HEK293 (cell line): ENCODE data around the gene ATP5MC3.

ENCODE experiments used
- KLF7 ChIP-seq: fragments of 450-650 bp; formaldehyde crosslinking; IDR thresholded peaks from 2 replicates; pipeline ENCODE4 v1.5.1; 2016; ENCODE audit warnings: missing biosample characterization, missing genetic modification characterization, borderline replicate concordance
- SP7 ChIP-seq: fragments of 450-650 bp; formaldehyde crosslinking; IDR thresholded peaks from 2 replicates; pipeline ENCODE4 v1.5.1; 2016; ENCODE audit warnings: missing biosample characterization, missing genetic modification characterization
- ZFP69B ChIP-seq: fragments of 450-650 bp; formaldehyde crosslinking; IDR thresholded peaks from 2 replicates; pipeline ENCODE4 v1.5.1; 2016; ENCODE audit warnings: missing biosample characterization, missing genetic modification characterization
- ZNF133 ChIP-seq: fragments of 450-650 bp; formaldehyde crosslinking; IDR thresholded peaks from 2 replicates; pipeline ENCODE4 v1.5.1; 2016; ENCODE audit warnings: missing biosample characterization, missing genetic modification characterization
- ZNF138 ChIP-seq: fragments of 450-650 bp; formaldehyde crosslinking; IDR thresholded peaks from 2 replicates; pipeline ENCODE4 v1.5.1; 2016; ENCODE audit warnings: missing biosample characterization, missing genetic modification characterization, borderline replicate concordance
- ZNF146 ChIP-seq: fragments of 450-650 bp; formaldehyde crosslinking; IDR thresholded peaks from 2 replicates; pipeline ENCODE4 v1.5.1; 2016; ENCODE audit warnings: missing biosample characterization, missing genetic modification characterization
- ZNF155 ChIP-seq: fragments of 450-650 bp; formaldehyde crosslinking; IDR thresholded peaks from 2 replicates; pipeline ENCODE4 v1.5.1; 2016; ENCODE audit warnings: missing biosample characterization, missing genetic modification characterization
- ZNF184 ChIP-seq: fragments of 450-650 bp; IDR thresholded peaks from 2 replicates; pipeline ENCODE4 v1.5.1; 2018; ENCODE audit warnings: missing biosample characterization, mild to moderate bottlenecking, missing genetic modification characterization
- ZNF248 ChIP-seq: fragments of 450-650 bp; formaldehyde crosslinking; IDR thresholded peaks from 2 replicates; pipeline ENCODE4 v1.5.1; 2017; ENCODE audit warnings: missing biosample characterization, missing genetic modification characterization
- ZNF311 ChIP-seq: fragments of 450-650 bp; formaldehyde crosslinking; IDR thresholded peaks from 2 replicates; pipeline ENCODE4 v1.5.1; 2017; ENCODE audit warnings: missing biosample characterization, missing genetic modification characterization, borderline replicate concordance
- ZNF366 ChIP-seq: fragments of 450-650 bp; formaldehyde crosslinking; conservative IDR thresholded peaks from 2 replicates; pipeline ENCODE4 v1.5.1; 2016; ENCODE audit warnings: missing biosample characterization, missing genetic modification characterization
- ZNF544 ChIP-seq: fragments of 450-650 bp; formaldehyde crosslinking; IDR thresholded peaks from 2 replicates; pipeline ENCODE4 v1.5.0; 2017; ENCODE audit warnings: missing biosample characterization, missing genetic modification characterization
- ZNF548 ChIP-seq: fragments of 450-650 bp; formaldehyde crosslinking; IDR thresholded peaks from 2 replicates; pipeline ENCODE4 v1.5.1; 2016; ENCODE audit warnings: missing biosample characterization, missing genetic modification characterization
- ZNF585B ChIP-seq: fragments of 450-650 bp; formaldehyde crosslinking; IDR thresholded peaks from 2 replicates; pipeline ENCODE4 v1.5.1; 2016; ENCODE audit warnings: missing biosample characterization, missing genetic modification characterization
- ZNF600 ChIP-seq: fragments of 450-650 bp; formaldehyde crosslinking; IDR thresholded peaks from 2 replicates; pipeline ENCODE4 v1.5.1; 2016; ENCODE audit warnings: missing biosample characterization, missing genetic modification characterization
- ZNF664 ChIP-seq: fragments of 450-650 bp; formaldehyde crosslinking; IDR thresholded peaks from 2 replicates; pipeline ENCODE4 v1.5.1; 2016; ENCODE audit warnings: missing biosample characterization, missing genetic modification characterization
- ZNF776 ChIP-seq: fragments of 450-650 bp; formaldehyde crosslinking; IDR thresholded peaks from 2 replicates; pipeline ENCODE4 v1.5.0; 2017; ENCODE audit warnings: missing biosample characterization, missing genetic modification characterization, borderline replicate concordance
- ZNF777 ChIP-seq: fragments of 450-650 bp; formaldehyde crosslinking; IDR thresholded peaks from 2 replicates; pipeline ENCODE4 v1.5.1; 2017; ENCODE audit warnings: missing biosample characterization, missing genetic modification characterization, borderline replicate concordance
- ZNF843 ChIP-seq: fragments of 450-650 bp; formaldehyde crosslinking; IDR thresholded peaks from 2 replicates; pipeline ENCODE4 v1.5.1; 2016; ENCODE audit warnings: missing biosample characterization, missing genetic modification characterization
- ZSCAN23 ChIP-seq: fragments of 450-650 bp; formaldehyde crosslinking; IDR thresholded peaks from 2 replicates; pipeline ENCODE4 v1.5.1; 2016; ENCODE audit warnings: missing biosample characterization, missing genetic modification characterization
- TF ChIP-seq, protein P1 (sequence below): fragments of 450-650 bp; formaldehyde crosslinking; IDR thresholded peaks from 2 replicates; pipeline ENCODE4 v1.5.1; 2016; ENCODE audit warnings: missing biosample characterization, missing genetic modification characterization
- TF ChIP-seq, protein P2 (sequence below): fragments of 450-650 bp; formaldehyde crosslinking; IDR thresholded peaks from 2 replicates; pipeline ENCODE4 v1.5.1; 2016; ENCODE audit warnings: missing biosample characterization, missing genetic modification characterization
- TF ChIP-seq, protein P3 (sequence below): fragments of 450-650 bp; IDR thresholded peaks from 2 replicates; pipeline ENCODE4 v1.5.1; 2018; ENCODE audit warnings: missing biosample characterization, mild to moderate bottlenecking, missing genetic modification characterization
- TF ChIP-seq, protein P4 (sequence below): fragments of 450-650 bp; formaldehyde crosslinking; IDR thresholded peaks from 2 replicates; pipeline ENCODE4 v1.5.1; 2016; ENCODE audit warnings: missing biosample characterization, missing genetic modification characterization
- TF ChIP-seq, protein P5 (sequence below): fragments of 450-650 bp; formaldehyde crosslinking; IDR thresholded peaks from 2 replicates; pipeline ENCODE4 v1.5.1; 2016; ENCODE audit warnings: missing biosample characterization, missing genetic modification characterization
- TF ChIP-seq, protein P6 (sequence below): fragments of 450-650 bp; formaldehyde crosslinking; IDR thresholded peaks from 2 replicates; pipeline ENCODE4 v1.5.1; 2016; ENCODE audit warnings: missing biosample characterization, missing genetic modification characterization
- TF ChIP-seq, protein P7 (sequence below): fragments of 450-650 bp; formaldehyde crosslinking; IDR thresholded peaks from 2 replicates; pipeline ENCODE4 v1.5.1; 2016; ENCODE audit warnings: missing biosample characterization, missing genetic modification characterization
- TF ChIP-seq, protein P8 (sequence below): fragments of 450-650 bp; formaldehyde crosslinking; IDR thresholded peaks from 2 replicates; pipeline ENCODE4 v1.5.1; 2016; ENCODE audit warnings: missing biosample characterization, missing genetic modification characterization, low read depth

Gene ATP5MC3

DNA sequence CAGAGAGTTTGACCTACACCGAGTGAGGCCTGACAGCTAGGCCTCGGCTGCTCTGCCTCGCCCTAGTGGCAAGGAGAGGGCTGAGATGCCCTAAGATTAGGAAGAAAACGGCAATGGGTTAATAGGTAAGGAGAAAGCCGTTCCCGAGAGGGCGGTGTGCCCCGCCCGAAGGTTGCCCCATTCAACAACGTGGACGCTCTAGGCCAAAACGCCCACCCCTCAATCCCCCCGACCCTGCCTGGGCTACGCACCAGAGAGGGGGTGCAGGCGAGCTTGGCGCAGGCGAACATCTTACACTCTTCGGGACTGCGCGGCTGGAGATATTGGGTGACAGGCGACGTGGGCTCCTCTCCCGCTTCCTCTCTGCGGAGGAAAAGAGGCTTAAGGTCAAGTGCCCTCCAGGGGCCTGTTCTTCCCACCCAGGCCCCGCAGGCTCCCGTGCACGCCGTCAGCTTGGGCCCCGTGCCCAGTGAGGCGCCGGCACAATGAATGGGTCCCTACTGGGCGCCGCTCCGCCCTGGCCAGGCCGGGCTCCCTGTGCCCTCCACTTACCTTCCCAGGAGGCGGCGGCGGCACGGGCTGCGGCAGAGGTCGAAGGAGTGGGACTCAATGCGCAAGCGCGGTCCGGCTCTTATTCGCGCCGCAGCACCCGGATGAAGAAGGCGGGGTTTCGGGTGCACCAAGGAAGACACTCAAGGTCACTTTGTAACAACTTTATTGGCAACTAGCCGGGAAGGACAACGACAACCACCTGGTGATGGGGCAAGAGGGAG lies at the start of gene ATP5MC3 (continued):
- TF ChIP-seq, protein P1, sequence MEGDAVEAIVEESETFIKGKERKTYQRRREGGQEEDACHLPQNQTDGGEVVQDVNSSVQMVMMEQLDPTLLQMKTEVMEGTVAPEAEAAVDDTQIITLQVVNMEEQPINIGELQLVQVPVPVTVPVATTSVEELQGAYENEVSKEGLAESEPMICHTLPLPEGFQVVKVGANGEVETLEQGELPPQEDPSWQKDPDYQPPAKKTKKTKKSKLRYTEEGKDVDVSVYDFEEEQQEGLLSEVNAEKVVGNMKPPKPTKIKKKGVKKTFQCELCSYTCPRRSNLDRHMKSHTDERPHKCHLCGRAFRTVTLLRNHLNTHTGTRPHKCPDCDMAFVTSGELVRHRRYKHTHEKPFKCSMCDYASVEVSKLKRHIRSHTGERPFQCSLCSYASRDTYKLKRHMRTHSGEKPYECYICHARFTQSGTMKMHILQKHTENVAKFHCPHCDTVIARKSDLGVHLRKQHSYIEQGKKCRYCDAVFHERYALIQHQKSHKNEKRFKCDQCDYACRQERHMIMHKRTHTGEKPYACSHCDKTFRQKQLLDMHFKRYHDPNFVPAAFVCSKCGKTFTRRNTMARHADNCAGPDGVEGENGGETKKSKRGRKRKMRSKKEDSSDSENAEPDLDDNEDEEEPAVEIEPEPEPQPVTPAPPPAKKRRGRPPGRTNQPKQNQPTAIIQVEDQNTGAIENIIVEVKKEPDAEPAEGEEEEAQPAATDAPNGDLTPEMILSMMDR (tag by site-specific recombination), result peak; percentile 84
- no peak for TF ChIP-seq KLF7 (tag by site-specific recombination)
- peak; percentile 84 for TF ChIP-seq SP7 (tag by site-specific recombination)
- no peak for TF ChIP-seq ZNF548 (tag by site-specific recombination)
- TF ChIP-seq ZNF776, result no peak
- TF ChIP-seq ZNF600, result no peak
- TF ChIP-seq ZNF311 (tag by site-specific recombination), result no peak
- TF ChIP-seq ZNF366 (tag by site-specific recombination), result peak; percentile 46; the same call in 1 of the 2 replicates
- TF ChIP-seq ZNF146 (tag by site-specific recombination), result no peak
- TF ChIP-seq ZNF777 (tag by site-specific recombination), result no peak
- TF ChIP-seq, protein P2, sequence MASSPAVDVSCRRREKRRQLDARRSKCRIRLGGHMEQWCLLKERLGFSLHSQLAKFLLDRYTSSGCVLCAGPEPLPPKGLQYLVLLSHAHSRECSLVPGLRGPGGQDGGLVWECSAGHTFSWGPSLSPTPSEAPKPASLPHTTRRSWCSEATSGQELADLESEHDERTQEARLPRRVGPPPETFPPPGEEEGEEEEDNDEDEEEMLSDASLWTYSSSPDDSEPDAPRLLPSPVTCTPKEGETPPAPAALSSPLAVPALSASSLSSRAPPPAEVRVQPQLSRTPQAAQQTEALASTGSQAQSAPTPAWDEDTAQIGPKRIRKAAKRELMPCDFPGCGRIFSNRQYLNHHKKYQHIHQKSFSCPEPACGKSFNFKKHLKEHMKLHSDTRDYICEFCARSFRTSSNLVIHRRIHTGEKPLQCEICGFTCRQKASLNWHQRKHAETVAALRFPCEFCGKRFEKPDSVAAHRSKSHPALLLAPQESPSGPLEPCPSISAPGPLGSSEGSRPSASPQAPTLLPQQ, result peak; percentile 57
- TF ChIP-seq ZNF248 (tag by site-specific recombination), result no peak
- TF ChIP-seq, protein P3, sequence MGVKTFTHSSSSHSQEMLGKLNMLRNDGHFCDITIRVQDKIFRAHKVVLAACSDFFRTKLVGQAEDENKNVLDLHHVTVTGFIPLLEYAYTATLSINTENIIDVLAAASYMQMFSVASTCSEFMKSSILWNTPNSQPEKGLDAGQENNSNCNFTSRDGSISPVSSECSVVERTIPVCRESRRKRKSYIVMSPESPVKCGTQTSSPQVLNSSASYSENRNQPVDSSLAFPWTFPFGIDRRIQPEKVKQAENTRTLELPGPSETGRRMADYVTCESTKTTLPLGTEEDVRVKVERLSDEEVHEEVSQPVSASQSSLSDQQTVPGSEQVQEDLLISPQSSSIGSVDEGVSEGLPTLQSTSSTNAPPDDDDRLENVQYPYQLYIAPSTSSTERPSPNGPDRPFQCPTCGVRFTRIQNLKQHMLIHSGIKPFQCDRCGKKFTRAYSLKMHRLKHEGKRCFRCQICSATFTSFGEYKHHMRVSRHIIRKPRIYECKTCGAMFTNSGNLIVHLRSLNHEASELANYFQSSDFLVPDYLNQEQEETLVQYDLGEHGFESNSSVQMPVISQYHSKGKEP (tag by site-specific recombination), result no peak
- TF ChIP-seq ZNF155 (tag by site-specific recombination), result no peak
- peak; percentile 65; the same call in 1 of the 2 replicates for TF ChIP-seq ZFP69B (tag by site-specific recombination)
- no peak for TF ChIP-seq ZNF664 (tag by site-specific recombination)
- peak; percentile 51 for TF ChIP-seq ZNF843 (tag by site-specific recombination)
- TF ChIP-seq ZNF138 (tag by site-specific recombination), result no peak
- TF ChIP-seq ZNF133 (tag by site-specific recombination), result no peak
- TF ChIP-seq, protein P4, sequence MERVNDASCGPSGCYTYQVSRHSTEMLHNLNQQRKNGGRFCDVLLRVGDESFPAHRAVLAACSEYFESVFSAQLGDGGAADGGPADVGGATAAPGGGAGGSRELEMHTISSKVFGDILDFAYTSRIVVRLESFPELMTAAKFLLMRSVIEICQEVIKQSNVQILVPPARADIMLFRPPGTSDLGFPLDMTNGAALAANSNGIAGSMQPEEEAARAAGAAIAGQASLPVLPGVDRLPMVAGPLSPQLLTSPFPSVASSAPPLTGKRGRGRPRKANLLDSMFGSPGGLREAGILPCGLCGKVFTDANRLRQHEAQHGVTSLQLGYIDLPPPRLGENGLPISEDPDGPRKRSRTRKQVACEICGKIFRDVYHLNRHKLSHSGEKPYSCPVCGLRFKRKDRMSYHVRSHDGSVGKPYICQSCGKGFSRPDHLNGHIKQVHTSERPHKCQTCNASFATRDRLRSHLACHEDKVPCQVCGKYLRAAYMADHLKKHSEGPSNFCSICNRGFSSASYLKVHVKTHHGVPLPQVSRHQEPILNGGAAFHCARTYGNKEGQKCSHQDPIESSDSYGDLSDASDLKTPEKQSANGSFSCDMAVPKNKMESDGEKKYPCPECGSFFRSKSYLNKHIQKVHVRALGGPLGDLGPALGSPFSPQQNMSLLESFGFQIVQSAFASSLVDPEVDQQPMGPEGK, result no peak
- TF ChIP-seq, protein P5, sequence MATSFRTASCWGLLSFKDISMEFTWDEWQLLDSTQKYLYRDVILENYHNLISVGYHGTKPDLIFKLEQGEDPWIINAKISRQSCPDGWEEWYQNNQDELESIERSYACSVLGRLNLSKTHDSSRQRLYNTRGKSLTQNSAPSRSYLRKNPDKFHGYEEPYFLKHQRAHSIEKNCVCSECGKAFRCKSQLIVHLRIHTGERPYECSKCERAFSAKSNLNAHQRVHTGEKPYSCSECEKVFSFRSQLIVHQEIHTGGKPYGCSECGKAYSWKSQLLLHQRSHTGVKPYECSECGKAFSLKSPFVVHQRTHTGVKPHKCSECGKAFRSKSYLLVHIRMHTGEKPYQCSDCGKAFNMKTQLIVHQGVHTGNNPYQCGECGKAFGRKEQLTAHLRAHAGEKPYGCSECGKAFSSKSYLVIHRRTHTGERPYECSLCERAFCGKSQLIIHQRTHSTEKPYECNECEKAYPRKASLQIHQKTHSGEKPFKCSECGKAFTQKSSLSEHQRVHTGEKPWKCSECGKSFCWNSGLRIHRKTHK (tag by site-specific recombination), result no peak
- TF ChIP-seq, protein P6, sequence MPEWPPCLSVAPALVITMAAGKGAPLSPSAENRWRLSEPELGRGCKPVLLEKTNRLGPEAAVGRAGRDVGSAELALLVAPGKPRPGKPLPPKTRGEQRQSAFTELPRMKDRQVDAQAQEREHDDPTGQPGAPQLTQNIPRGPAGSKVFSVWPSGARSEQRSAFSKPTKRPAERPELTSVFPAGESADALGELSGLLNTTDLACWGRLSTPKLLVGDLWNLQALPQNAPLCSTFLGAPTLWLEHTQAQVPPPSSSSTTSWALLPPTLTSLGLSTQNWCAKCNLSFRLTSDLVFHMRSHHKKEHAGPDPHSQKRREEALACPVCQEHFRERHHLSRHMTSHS (tag by site-specific recombination), result no peak
- no peak for TF ChIP-seq ZNF184 (tag by site-specific recombination)
- TF ChIP-seq, protein P7, sequence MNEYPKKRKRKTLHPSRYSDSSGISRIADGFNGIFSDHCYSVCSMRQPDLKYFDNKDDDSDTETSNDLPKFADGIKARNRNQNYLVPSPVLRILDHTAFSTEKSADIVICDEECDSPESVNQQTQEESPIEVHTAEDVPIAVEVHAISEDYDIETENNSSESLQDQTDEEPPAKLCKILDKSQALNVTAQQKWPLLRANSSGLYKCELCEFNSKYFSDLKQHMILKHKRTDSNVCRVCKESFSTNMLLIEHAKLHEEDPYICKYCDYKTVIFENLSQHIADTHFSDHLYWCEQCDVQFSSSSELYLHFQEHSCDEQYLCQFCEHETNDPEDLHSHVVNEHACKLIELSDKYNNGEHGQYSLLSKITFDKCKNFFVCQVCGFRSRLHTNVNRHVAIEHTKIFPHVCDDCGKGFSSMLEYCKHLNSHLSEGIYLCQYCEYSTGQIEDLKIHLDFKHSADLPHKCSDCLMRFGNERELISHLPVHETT (tag by site-specific recombination), result peak; percentile 55; the same call in 1 of the 2 replicates
- TF ChIP-seq, protein P8, sequence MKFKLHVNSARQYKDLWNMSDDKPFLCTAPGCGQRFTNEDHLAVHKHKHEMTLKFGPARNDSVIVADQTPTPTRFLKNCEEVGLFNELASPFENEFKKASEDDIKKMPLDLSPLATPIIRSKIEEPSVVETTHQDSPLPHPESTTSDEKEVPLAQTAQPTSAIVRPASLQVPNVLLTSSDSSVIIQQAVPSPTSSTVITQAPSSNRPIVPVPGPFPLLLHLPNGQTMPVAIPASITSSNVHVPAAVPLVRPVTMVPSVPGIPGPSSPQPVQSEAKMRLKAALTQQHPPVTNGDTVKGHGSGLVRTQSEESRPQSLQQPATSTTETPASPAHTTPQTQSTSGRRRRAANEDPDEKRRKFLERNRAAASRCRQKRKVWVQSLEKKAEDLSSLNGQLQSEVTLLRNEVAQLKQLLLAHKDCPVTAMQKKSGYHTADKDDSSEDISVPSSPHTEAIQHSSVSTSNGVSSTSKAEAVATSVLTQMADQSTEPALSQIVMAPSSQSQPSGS (tag by site-specific recombination), result no peak
- no peak for TF ChIP-seq ZSCAN23 (tag by site-specific recombination)
- TF ChIP-seq ZNF585B (tag by site-specific recombination), result no peak
- TF ChIP-seq ZNF544 (tag by site-specific recombination), result no peak
